ENCODE measurements around the gene TTLL10.

Gene TTLL10

DNA sequence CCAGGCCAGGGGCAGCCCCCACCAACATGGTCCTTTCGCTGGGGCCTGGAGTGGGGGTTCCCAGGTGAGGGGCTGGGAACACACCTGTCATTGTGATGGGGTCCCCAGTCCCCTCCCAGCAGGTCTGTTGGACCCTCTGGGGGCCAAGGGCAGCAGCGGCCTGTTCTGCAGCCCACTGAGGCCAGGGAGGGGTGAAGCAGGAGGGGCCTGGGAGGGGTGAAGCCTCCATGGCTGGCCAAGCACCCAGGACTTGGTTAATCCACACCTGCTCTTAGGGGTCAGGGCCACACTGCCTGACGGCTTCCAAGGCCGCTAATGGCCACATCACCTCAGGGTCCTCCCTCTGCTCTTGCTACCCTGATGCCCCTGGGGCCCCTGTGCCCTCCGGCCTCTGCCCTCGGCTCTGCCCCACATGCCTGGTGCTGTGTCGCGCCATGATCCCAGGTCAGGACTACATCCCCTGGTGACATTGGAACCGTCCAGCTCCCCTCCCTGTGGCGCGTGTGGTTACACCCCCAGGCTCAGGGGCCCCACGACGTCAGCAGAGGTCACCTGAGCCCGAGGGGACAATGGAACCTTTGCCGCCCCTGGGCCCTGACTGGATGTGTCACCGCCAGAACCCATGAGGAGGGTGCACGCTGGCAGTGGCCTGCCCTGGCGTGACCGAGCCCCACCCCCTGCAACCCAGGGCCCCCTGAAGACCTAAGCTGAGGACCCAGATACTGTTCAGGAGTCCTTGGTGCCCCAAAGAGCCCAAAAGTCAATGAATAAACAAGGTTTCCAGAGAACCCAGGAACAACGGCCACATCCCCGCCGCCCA, 25.7 kb downstream of the TTLL10 start:
- in situ Hi-C loops (cut with MboI; ENCODE audit: low sequenced_read_pairs, unreplicated experiment) = no loop called here
- no peak for DNase-seq (ENCODE audit: low spot score)
- TF ChIP-seq, protein P1, sequence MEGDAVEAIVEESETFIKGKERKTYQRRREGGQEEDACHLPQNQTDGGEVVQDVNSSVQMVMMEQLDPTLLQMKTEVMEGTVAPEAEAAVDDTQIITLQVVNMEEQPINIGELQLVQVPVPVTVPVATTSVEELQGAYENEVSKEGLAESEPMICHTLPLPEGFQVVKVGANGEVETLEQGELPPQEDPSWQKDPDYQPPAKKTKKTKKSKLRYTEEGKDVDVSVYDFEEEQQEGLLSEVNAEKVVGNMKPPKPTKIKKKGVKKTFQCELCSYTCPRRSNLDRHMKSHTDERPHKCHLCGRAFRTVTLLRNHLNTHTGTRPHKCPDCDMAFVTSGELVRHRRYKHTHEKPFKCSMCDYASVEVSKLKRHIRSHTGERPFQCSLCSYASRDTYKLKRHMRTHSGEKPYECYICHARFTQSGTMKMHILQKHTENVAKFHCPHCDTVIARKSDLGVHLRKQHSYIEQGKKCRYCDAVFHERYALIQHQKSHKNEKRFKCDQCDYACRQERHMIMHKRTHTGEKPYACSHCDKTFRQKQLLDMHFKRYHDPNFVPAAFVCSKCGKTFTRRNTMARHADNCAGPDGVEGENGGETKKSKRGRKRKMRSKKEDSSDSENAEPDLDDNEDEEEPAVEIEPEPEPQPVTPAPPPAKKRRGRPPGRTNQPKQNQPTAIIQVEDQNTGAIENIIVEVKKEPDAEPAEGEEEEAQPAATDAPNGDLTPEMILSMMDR (IDR thresholded peaks at IDR 0.05; ENCODE audit: borderline replicate concordance, control extremely low read depth, extremely low read depth, insufficient read depth, missing control alignments) = no peak

DNA sequence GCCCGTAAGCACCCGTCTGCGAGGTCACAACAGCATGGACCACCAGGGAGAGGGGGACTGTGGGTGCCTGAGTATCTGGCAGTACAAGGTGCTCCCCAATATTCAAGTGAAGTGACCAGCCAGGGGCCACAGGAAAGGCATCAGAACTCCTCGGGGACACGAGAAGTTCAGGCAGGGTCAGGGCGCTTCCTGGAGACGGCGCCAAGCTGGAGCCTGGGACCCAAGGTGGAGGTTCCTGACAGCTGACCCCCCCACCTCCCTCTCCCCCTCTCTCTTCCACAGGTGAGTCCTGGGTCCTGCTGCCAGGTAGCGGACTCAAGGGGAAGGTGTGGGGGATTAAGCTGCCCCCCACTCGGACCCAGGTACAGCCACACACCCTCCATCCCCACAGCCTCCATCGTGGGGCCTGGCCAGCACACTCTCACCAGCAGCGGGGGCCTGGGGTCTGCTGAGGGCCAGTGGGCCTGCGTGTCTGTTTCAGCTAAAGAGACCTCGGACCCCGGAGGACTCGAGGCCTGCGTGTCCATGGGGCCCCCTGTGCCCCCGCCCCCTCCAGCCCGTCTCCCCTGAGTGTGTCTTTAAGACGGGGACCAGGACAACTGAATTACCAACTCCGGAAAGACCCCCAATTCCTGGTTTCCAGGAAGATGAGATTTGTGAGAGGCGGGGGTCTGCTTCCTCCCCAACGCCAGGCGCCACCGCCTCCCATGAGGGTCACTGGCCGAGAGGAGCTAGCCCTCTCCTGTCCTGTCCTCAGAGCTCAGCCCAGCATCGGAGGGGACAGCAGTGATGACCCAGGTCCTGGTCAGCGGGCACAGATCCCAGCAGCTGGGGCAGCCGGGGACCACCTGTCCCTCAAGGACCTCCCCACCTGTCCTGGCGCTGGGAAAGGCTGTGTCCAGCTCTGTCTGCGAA, 26.5 kb downstream of the TTLL10 start:
- TF ChIP-seq, protein P1 (IDR thresholded peaks at IDR 0.05; ENCODE audit: borderline replicate concordance, control extremely low read depth, extremely low read depth, insufficient read depth, missing control alignments) = no peak
- DNase-seq (ENCODE audit: low spot score) = no peak
- in situ Hi-C loops (cut with MboI; ENCODE audit: low sequenced_read_pairs, unreplicated experiment) = no loop called here

DNA sequence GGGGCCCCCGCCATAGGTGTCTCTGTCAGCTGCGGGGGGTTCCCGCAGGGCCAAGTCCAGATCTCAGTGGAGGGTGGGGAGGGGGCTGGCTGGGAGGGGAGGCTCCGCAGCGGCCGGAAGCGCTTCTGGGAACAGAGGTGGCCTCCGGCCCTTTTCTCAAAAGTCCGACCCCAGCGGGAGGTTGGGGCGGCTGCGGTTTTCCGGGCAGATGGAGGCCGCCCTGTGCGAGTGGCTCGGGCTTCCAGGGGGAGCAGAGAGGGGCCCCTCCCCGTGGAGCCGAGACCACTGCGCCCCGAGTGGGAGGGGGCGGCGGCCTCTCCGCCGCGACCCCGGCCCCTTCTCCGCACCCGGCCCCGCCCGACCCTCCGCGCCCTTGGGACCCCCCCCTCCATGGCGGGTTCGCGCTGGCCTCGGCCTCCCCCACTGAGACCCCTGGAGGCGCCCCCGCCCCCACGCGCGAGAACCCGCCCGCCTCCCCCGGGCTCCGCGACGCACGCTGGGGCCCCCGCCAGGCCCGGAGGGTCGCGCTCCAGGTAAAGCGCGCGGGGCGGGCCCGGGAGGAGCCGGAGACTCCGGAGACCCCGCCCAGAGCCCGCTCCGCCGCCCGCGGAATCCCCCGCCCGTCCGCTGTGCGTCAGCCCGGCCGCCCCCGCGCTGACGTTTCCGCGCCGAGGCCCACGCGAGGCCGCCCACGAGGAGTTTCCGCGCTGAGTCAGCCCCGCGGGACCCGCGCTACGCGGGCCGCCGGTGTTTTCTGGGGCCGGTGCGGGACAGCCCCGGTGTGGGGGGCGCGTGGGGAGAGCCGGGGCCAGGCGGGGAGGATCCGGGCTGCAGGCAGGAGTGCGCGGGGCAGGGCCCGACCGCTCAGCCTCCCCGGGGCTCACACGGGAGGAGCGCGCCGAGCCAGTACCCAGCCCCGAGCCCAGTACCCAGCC, 27.5 kb downstream of the TTLL10 start:
- in situ Hi-C loops (cut with MboI; ENCODE audit: low sequenced_read_pairs, unreplicated experiment) = no loop called here
- TF ChIP-seq, protein P1 (IDR thresholded peaks at IDR 0.05; ENCODE audit: borderline replicate concordance, control extremely low read depth, extremely low read depth, insufficient read depth, missing control alignments) = no peak
- DNase-seq (ENCODE audit: low spot score) = peak; percentile 90

DNA sequence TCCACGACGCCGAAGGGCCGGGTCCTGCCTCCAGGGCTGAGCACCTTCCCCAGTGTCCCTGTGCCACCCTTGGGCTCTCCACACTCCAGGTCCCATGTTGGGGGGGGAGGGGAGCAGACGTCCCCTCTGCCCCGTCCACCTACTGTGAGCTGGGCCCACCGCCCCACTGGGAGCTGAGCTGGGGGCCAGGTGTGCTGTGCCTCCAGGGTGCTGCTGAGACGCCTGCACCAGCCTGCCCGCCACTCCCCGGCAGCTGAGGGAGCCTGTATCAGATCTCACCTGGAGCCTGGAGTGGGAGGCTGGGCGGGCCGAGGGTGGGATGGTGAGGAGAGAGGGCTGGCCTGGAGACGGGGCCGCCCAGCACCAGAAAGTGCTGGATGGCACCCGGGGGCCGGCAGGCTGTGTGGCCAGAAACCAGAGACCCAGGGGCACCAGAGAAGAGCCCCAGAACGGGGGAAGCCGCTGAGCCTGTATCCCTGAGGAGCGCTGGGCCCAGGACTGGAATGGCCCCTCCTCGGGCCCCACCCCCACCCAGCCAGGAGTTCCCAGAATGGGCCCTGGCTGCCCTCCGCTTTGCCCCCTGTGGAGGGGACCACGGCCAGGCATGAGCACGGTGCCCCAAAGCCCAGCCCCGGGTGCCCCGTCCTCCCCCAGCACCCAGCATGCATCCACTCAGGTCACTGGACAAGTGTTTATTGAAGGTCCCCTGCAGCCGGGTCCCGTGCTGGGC, 29.3 kb downstream of the TTLL10 start:
- TF ChIP-seq, protein P1 (IDR thresholded peaks at IDR 0.05; ENCODE audit: borderline replicate concordance, control extremely low read depth, extremely low read depth, insufficient read depth, missing control alignments) = no peak
- no peak for DNase-seq (ENCODE audit: low spot score)
- in situ Hi-C loops (cut with MboI; ENCODE audit: low sequenced_read_pairs, unreplicated experiment) = no loop called here

DNA sequence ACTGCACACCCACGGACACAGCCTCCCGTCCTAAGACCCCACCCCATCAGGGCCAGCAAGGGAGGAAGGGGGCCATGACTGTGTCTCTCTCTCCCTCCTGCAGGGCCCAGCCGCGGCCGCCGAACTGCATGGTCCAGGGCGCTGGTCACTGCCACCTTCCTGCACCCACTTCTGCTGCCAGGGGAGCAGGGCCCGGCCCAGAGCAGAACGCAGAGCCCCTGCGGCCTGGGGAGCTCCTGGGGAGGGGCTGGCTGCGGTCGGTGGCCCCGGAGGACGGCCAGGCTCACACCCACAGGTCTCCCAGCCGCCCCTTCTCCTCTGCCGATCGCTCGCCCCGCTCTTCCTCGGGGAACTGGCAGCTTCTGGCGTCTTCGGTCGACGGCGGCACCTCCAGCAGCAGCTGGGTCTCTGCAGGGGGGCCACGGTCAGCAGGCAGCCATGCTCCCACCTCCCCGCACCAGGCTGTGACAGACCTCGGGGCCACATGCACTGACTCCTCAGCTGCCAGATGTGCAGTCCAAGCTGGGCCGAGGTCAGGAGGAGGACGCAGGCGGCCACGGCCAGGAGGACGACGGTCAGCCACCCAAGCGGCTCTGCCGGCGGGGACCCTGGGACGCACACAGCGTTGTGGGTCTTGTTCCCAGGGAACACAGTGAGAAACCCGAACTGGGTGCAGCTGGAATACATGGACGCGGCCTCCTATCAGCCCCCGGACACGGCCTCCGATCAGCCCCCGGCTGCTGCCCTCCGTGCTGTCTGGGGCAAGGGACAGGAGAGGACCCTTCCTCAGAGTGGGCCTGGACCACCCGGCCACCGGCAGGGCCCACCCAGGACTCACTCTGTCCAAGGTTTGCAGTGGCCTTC, 30.1 kb downstream of the TTLL10 start:
- no peak for DNase-seq (ENCODE audit: low spot score)
- TF ChIP-seq, protein P1 (IDR thresholded peaks at IDR 0.05; ENCODE audit: borderline replicate concordance, control extremely low read depth, extremely low read depth, insufficient read depth, missing control alignments) = no peak
- in situ Hi-C loops (cut with MboI; ENCODE audit: low sequenced_read_pairs, unreplicated experiment) = no loop called here

Data from GM13976 (cell line).